ENCODE measurements around the gene FGD5.

DNA sequence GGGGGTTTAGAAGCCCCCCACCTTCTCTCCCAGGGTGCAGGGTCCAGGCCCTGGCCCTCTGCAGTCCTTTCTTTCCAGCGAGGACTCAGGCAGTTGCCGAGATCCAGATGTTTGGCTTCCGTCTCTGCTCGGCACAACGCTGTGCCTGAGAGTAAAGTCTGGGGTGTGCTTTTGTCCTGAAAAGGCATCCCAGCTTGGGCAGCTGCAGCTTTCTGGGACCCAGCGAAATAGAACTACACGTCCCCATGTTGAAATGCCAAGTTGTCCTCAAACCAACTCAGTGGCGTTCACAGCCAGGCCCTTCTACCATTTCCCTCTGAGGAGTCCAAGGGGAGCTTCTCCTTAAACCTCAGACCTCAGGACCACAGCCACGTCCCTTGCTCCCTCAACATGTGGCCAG lies 23.1 kb downstream of the FGD5 start:
- TF ChIP-seq, protein P1, sequence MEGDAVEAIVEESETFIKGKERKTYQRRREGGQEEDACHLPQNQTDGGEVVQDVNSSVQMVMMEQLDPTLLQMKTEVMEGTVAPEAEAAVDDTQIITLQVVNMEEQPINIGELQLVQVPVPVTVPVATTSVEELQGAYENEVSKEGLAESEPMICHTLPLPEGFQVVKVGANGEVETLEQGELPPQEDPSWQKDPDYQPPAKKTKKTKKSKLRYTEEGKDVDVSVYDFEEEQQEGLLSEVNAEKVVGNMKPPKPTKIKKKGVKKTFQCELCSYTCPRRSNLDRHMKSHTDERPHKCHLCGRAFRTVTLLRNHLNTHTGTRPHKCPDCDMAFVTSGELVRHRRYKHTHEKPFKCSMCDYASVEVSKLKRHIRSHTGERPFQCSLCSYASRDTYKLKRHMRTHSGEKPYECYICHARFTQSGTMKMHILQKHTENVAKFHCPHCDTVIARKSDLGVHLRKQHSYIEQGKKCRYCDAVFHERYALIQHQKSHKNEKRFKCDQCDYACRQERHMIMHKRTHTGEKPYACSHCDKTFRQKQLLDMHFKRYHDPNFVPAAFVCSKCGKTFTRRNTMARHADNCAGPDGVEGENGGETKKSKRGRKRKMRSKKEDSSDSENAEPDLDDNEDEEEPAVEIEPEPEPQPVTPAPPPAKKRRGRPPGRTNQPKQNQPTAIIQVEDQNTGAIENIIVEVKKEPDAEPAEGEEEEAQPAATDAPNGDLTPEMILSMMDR (IDR thresholded peaks at IDR 0.05), result no peak
- TF ChIP-seq POLR2A (IDR thresholded peaks at IDR 0.05), result no peak

All from esophagus squamous epithelium (tissue), 4 donors.